ENCODE results near the gene TMEM236. TPM values are rescaled to one million over a fixed set of nuclear protein-coding genes. Genes with fewer than 3 reads are reported as not detected.

The TMEM236 gene
- total RNA-seq, 2 experiments from 2014 or later: 0.06 to 0.12 TPM

- no peak for ATAC-seq
- Mint-ChIP-seq H3K27ac (no peak overlapping the region), H3K4me1 (no peaks in the 10 kb centered on the region), H3K27me3 (no peaks in the 10 kb centered on the region), H3K36me3 (no peaks in the 10 kb centered on the region), H3K4me3 (no peak overlapping the region), H3K9me3 (ENCODE audit: low read depth) (no peaks in the 10 kb centered on the region)
- CTCF ChIA-PET: interaction anchor here (0.9 kb wide), 1 partner anchor 15 kb away, joined by 3 read pairs; no protein-coding TSS in a partner anchor
- no peak for DNase-seq
These were observed 32.7 kb downstream of the TMEM236 start for GRCh38 chr10:17784688-17785087.

- Mint-ChIP-seq H3K4me3 (no peak overlapping the region), H3K4me1 (no peaks in the 10 kb centered on the region), H3K27me3 (no peaks in the 10 kb centered on the region), H3K9me3 (ENCODE audit: low read depth) (no peaks in the 10 kb centered on the region), H3K27ac (no peak overlapping the region), H3K36me3 (no peaks in the 10 kb centered on the region)
- no peak for DNase-seq
- no peak for ATAC-seq
- CTCF ChIA-PET: interaction anchor here (0.9 kb wide), 1 partner anchor 16 kb away, joined by 3 read pairs; no protein-coding TSS in a partner anchor
These were observed 33.4 kb downstream of the TMEM236 start for GRCh38 chr10:17785276-17785930.

- Mint-ChIP-seq H3K27me3 (no peaks in the 10 kb centered on the region), H3K4me3 (no peak overlapping the region), H3K9me3 (ENCODE audit: low read depth) (no peaks in the 10 kb centered on the region), H3K4me1 (no peaks in the 10 kb centered on the region), H3K27ac (no peak overlapping the region), H3K36me3 (no peaks in the 10 kb centered on the region)
- CTCF ChIA-PET: interaction anchor here (0.9 kb wide), 1 partner anchor 21 kb away, joined by 3 read pairs; no protein-coding TSS in a partner anchor
- ATAC-seq: no peak
- no peak for DNase-seq
These were observed 35.3 kb downstream of the TMEM236 start for GRCh38 chr10:17787087-17787961.

- Mint-ChIP-seq H3K4me1 (no peaks in the 10 kb centered on the region), H3K9me3 (ENCODE audit: low read depth) (no peaks in the 10 kb centered on the region), H3K27me3 (no peaks in the 10 kb centered on the region), H3K27ac (no peak overlapping the region), H3K4me3 (no peak overlapping the region), H3K36me3 (no peaks in the 10 kb centered on the region)
- CTCF ChIA-PET: no interaction called here
- ATAC-seq: no peak
- DNase-seq: no peak
These were observed 36.6 kb downstream of the TMEM236 start for GRCh38 chr10:17788646-17789045.

- Mint-ChIP-seq H3K27ac (no peak overlapping the region), H3K9me3 (ENCODE audit: low read depth) (no peaks in the 10 kb centered on the region), H3K4me3 (no peak overlapping the region), H3K27me3 (no peaks in the 10 kb centered on the region), H3K36me3 (no peaks in the 10 kb centered on the region), H3K4me1 (no peaks in the 10 kb centered on the region)
- CTCF ChIA-PET: no interaction called here
- ATAC-seq (no peak), DNase-seq (no peak)
These were observed 37.4 kb downstream of the TMEM236 start for GRCh38 chr10:17789396-17789795.

- DNase-seq (no peak), ATAC-seq (no peak)
- no peaks in the 10 kb centered on the region for H3K9me3 Mint-ChIP-seq (ENCODE audit: low read depth)
- no peaks in the 10 kb centered on the region for H3K27me3 Mint-ChIP-seq
- no peak overlapping the region for H3K27ac Mint-ChIP-seq
- CTCF ChIA-PET: no interaction called here
- no peaks in the 10 kb centered on the region for H3K36me3 Mint-ChIP-seq
- no peak overlapping the region for H3K4me3 Mint-ChIP-seq
- no peaks in the 10 kb centered on the region for H3K4me1 Mint-ChIP-seq
These were observed 38.6 kb downstream of the TMEM236 start for GRCh38 chr10:17790651-17791050.

- ATAC-seq (no peak), DNase-seq (no peak)
- Mint-ChIP-seq H3K4me1 (no peaks in the 10 kb centered on the region), H3K4me3 (no peak overlapping the region), H3K36me3 (no peaks in the 10 kb centered on the region), H3K9me3 (ENCODE audit: low read depth) (no peaks in the 10 kb centered on the region), H3K27ac (no peak overlapping the region), H3K27me3 (no peaks in the 10 kb centered on the region)
- CTCF ChIA-PET: no interaction called here
These were observed 41.0 kb downstream of the TMEM236 start for GRCh38 chr10:17792991-17793390.

- no peaks in the 10 kb centered on the region for H3K36me3 Mint-ChIP-seq
- H3K4me1 Mint-ChIP-seq: no peaks in the 10 kb centered on the region
- DNase-seq (no peak), ATAC-seq (no peak)
- H3K9me3 Mint-ChIP-seq (ENCODE audit: low read depth): no peaks in the 10 kb centered on the region
- no peak overlapping the region for H3K27ac Mint-ChIP-seq
- H3K27me3 Mint-ChIP-seq: no peaks in the 10 kb centered on the region
- CTCF ChIA-PET: no interaction called here
- no peak overlapping the region for H3K4me3 Mint-ChIP-seq
These were observed 42.0 kb downstream of the TMEM236 start for GRCh38 chr10:17793823-17794644.

- H3K36me3 Mint-ChIP-seq: no peaks in the 10 kb centered on the region
These were observed 43.1 kb downstream of the TMEM236 start for GRCh38 chr10:17795083-17795482.

GRCh38 chr10:17795813-17796594 lies 44.0 kb downstream of the TMEM236 start:
- no peak overlapping the region for H3K4me3 Mint-ChIP-seq
- H3K27me3 Mint-ChIP-seq: no peaks in the 10 kb centered on the region
- H3K9me3 Mint-ChIP-seq (ENCODE audit: low read depth): no peaks in the 10 kb centered on the region
- ATAC-seq (no peak), DNase-seq (no peak)
- no peak overlapping the region for H3K27ac Mint-ChIP-seq
- H3K4me1 Mint-ChIP-seq: no peaks in the 10 kb centered on the region
- H3K36me3 Mint-ChIP-seq: no peaks in the 10 kb centered on the region
- CTCF ChIA-PET: no interaction called here

More at GRCh38 chr10:17795083-17795482, 43.1 kb downstream of the TMEM236 start:
- ATAC-seq: no peak
- no peaks in the 10 kb centered on the region for H3K4me1 Mint-ChIP-seq
- CTCF ChIA-PET: no interaction called here
- H3K27me3 Mint-ChIP-seq: no peaks in the 10 kb centered on the region
- no peaks in the 10 kb centered on the region for H3K9me3 Mint-ChIP-seq (ENCODE audit: low read depth)
- H3K4me3 Mint-ChIP-seq: no peak overlapping the region
- DNase-seq: no peak
- H3K27ac Mint-ChIP-seq: no peak overlapping the region

GRCh38 chr10:17801507-17801906 lies 49.5 kb downstream of the TMEM236 start:
- ATAC-seq (no peak), DNase-seq (no peak)
- no peaks in the 10 kb centered on the region for H3K9me3 Mint-ChIP-seq (ENCODE audit: low read depth)
- H3K4me3 Mint-ChIP-seq: no peak overlapping the region
- no peak overlapping the region for H3K27ac Mint-ChIP-seq
- H3K27me3 Mint-ChIP-seq: no peaks in the 10 kb centered on the region
- H3K36me3 Mint-ChIP-seq: no peaks in the 10 kb centered on the region
- CTCF ChIA-PET: no interaction called here
- H3K4me1 Mint-ChIP-seq: no peaks in the 10 kb centered on the region

GRCh38 chr10:17802350-17802749 lies 50.3 kb downstream of the TMEM236 start:
- no peaks in the 10 kb centered on the region for H3K4me1 Mint-ChIP-seq
- no peak overlapping the region for H3K4me3 Mint-ChIP-seq
- ATAC-seq: no peak
- CTCF ChIA-PET: no interaction called here
- no peaks in the 10 kb centered on the region for H3K27me3 Mint-ChIP-seq
- no peak for DNase-seq
- no peak overlapping the region for H3K27ac Mint-ChIP-seq
- no peaks in the 10 kb centered on the region for H3K36me3 Mint-ChIP-seq
- no peaks in the 10 kb centered on the region for H3K9me3 Mint-ChIP-seq (ENCODE audit: low read depth)

GRCh38 chr10:17802976-17803375 lies 51.0 kb downstream of the TMEM236 start:
- H3K36me3 Mint-ChIP-seq: no peaks in the 10 kb centered on the region
- H3K27ac Mint-ChIP-seq: no peak overlapping the region
- DNase-seq (no peak), ATAC-seq (no peak)
- CTCF ChIA-PET: no interaction called here
- no peaks in the 10 kb centered on the region for H3K4me1 Mint-ChIP-seq
- peaks cover 3% of the 10 kb centered on the region for H3K27me3 Mint-ChIP-seq
- no peaks in the 10 kb centered on the region for H3K9me3 Mint-ChIP-seq (ENCODE audit: low read depth)
- H3K4me3 Mint-ChIP-seq: no peak overlapping the region
